GM12891 (cell line): Measurements from ENCODE around the gene BTAF1.

ENCODE experiments used
- PAX5 ChIP-seq: IDR thresholded peaks from 2 replicates; pipeline ENCODE4 v1.6.1; 2011; ENCODE audit warnings: low read length, moderate library complexity, mild to moderate bottlenecking; ENCODE audit not compliant: insufficient read depth, severe bottlenecking
- POLR2A ChIP-seq: IDR thresholded peaks from 2 replicates; pipeline ENCODE4 v1.6.1; 2011; ENCODE audit warnings: low read depth, low read length, control low read depth
- POU2F2 ChIP-seq: IDR thresholded peaks from 2 replicates; pipeline ENCODE4 v1.6.1; 2011; ENCODE audit warnings: low read depth, mild to moderate bottlenecking, control low read depth, low read length, moderate library complexity

GRCh38 chr10:91897421-91897820 is 26.1 kb upstream of the BTAF1 start:
- TF ChIP-seq POLR2A: no peak
- no peak for TF ChIP-seq PAX5
- no peak for TF ChIP-seq POU2F2
